ENCODE measurements around the gene MAD1L1. TPM values are rescaled to one million over a fixed set of nuclear protein-coding genes. Genes with fewer than 3 reads are reported as not detected.
A peak's percentile ranks its signal among the peaks of the same experiment; 100 is the strongest.

Gene MAD1L1
- total RNA-seq, 6 experiments from 2014 or later = 15.1 to 37.4 (median 20.5) TPM

- H3K27me3 ChIP-seq = no peaks in the 10 kb centered on the region
- H3K9me3 ChIP-seq = no peaks in the 10 kb centered on the region
- peak in 1 of 3 donors; percentile 46 for DNase-seq
- no peaks in the 10 kb centered on the region for H3K4me1 ChIP-seq
- ATAC-seq = peak in 1 of 4 donors; percentile 17
- WGBS (ENCODE audit: insufficient coverage, low coverage, low lambda C conversion rate, missing lambda C conversion rate) = 92% methylated on average over 19 of the region's 23 CpGs
- H3K27ac ChIP-seq = no peak overlapping the region
- H3K36me3 ChIP-seq = no peaks in the 10 kb centered on the region
- H3K4me3 ChIP-seq = no peak overlapping the region
- TF ChIP-seq, protein P1, sequence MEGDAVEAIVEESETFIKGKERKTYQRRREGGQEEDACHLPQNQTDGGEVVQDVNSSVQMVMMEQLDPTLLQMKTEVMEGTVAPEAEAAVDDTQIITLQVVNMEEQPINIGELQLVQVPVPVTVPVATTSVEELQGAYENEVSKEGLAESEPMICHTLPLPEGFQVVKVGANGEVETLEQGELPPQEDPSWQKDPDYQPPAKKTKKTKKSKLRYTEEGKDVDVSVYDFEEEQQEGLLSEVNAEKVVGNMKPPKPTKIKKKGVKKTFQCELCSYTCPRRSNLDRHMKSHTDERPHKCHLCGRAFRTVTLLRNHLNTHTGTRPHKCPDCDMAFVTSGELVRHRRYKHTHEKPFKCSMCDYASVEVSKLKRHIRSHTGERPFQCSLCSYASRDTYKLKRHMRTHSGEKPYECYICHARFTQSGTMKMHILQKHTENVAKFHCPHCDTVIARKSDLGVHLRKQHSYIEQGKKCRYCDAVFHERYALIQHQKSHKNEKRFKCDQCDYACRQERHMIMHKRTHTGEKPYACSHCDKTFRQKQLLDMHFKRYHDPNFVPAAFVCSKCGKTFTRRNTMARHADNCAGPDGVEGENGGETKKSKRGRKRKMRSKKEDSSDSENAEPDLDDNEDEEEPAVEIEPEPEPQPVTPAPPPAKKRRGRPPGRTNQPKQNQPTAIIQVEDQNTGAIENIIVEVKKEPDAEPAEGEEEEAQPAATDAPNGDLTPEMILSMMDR (IDR thresholded peaks at IDR 0.05) = no peak
- TF ChIP-seq POLR2A (IDR thresholded peaks at IDR 0.05) = no peak
- intact Hi-C loops (cut with DNase I) = no loop called here
Observed at GRCh38 chr7:1987084-1987535, 245.6 kb downstream of the MAD1L1 start.

DNA sequence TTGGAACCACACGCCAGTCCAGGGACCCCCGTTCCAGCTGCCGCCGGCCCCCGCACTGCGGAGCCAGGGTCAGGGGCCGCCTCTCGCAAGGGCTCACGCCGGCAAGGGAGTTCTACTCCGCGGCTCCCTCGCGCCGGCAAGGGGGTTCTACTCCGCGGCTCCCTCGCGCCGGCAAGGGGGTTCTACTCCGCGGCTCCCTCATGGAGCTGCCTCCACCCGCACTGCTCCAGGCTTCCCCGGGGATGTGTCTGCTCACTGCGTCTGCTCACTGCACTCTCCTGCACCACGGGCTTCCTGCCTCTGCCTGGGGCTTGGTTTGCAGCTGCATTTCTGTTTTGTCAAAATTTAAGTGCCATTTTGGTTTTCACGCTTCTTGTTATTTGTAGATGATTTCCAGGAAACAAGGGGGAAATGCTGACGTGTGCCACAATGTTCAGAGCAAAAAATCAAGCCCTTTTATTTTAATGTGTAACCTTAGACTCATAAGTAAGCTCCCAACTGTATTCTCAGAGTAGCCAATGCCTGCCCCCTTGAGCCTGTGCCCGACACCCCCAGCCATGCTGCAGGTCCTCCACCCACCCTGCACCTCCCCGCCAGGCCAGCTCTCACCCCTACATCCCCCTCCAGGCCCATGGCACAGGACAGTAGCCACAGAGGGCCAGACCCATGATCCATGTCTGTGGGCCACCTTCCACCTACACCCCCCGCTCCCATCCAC lies 246.2 kb downstream of the MAD1L1 start:
- DNase-seq = peak in 1 of 3 donors; percentile 39

DNA sequence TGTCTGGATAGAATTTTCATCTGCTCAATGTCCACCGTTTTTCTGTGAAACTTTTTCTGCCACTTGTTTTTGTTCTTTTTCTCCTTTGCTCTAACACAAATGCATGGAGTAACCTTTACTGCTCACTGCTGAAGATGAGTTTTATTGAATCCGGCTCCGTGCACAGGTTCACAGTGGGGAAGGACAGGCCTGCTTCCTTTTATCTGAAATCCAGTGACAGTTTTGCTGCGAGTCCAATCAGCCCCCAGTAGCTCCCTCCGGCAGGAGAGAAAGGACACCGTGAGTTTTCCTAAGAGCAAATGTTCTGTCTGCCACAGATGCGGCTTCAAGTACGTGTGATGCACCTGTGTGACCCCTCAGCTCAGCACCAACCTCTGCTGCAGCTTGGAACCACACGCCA lies 246.8 kb downstream of the MAD1L1 start:
- no peak for TF ChIP-seq POLR2A (IDR thresholded peaks at IDR 0.05)
- TF ChIP-seq, protein P1 (IDR thresholded peaks at IDR 0.05) = no peak
- no peak overlapping the region for H3K27ac ChIP-seq
- ATAC-seq = no peak
- no peaks in the 10 kb centered on the region for H3K27me3 ChIP-seq
- no peak for DNase-seq
- H3K9me3 ChIP-seq = no peaks in the 10 kb centered on the region
- no peak overlapping the region for H3K4me3 ChIP-seq
- WGBS (ENCODE audit: insufficient coverage, low coverage, low lambda C conversion rate, missing lambda C conversion rate) = 92% methylated on average over 5 of the region's 9 CpGs
- no peaks in the 10 kb centered on the region for H3K36me3 ChIP-seq
- no peaks in the 10 kb centered on the region for H3K4me1 ChIP-seq
- intact Hi-C loops (cut with DNase I) = no loop called here

More for the DNA sequence above, 246.2 kb downstream of the MAD1L1 start:
- H3K9me3 ChIP-seq = no peaks in the 10 kb centered on the region
- no peak overlapping the region for H3K27ac ChIP-seq
- no peaks in the 10 kb centered on the region for H3K4me1 ChIP-seq
- no peaks in the 10 kb centered on the region for H3K27me3 ChIP-seq
- intact Hi-C loops (cut with DNase I) = no loop called here
- TF ChIP-seq, protein P1 (IDR thresholded peaks at IDR 0.05) = no peak
- no peak for TF ChIP-seq POLR2A (IDR thresholded peaks at IDR 0.05)
- WGBS (ENCODE audit: insufficient coverage, low coverage, low lambda C conversion rate, missing lambda C conversion rate) = 74% methylated on average over 13 of the region's 31 CpGs
- H3K36me3 ChIP-seq = no peaks in the 10 kb centered on the region
- peak in 3 of 4 donors; percentile 12 to 35 (median 18) for ATAC-seq
- H3K4me3 ChIP-seq = no peak overlapping the region

DNA sequence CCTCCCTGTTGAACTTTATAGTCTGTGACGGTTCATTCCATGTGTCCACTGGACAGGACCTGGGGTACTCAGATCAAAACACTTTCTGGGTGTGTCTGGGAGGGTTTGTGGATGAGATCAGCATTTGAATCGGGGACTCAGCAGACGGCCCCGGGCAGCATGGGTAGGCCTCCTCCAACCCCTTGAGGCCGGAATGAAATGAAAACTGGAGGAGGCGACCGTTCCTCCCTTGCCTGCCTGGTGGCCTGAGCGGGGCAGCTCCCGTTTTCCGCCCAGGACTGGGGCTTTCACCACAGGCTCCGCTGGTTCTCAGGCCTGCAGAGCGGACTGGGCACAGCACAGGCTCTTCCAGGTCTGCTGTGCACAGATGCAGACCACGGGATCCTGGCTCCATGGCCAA lies 247.7 kb downstream of the MAD1L1 start:
- TF ChIP-seq, protein P1 (IDR thresholded peaks at IDR 0.05) = no peak
- TF ChIP-seq POLR2A (IDR thresholded peaks at IDR 0.05) = no peak
- intact Hi-C loops (cut with DNase I) = no loop called here
- ATAC-seq (no peak), DNase-seq (peak in 2 of 3 donors; percentile 14 to 28)
- Histone ChIP-seq H3K27me3 (no peaks in the 10 kb centered on the region), H3K9me3 (no peaks in the 10 kb centered on the region), H3K27ac (no peak overlapping the region), H3K36me3 (no peaks in the 10 kb centered on the region), H3K4me3 (no peak overlapping the region), H3K4me1 (no peaks in the 10 kb centered on the region)
- whole genome bisulfite sequencing (ENCODE audit: insufficient coverage, low coverage, low lambda C conversion rate, missing lambda C conversion rate) = 93% methylated on average over 3 of the region's 13 CpGs
